HG03442 (cell line): ENCODE data around the gene SDHAF2.
"Not testable (repeated sequence)": the region's sequence is repeated elsewhere in the genome, so short reads cannot be mapped to it uniquely, and the experiment has no call there.

Source experiments
- ATAC-seq: cut with Tn5 transposase; IDR thresholded peaks from one replicate; pipeline ENCODE4 v1.9.1; 2021; ENCODE audit warnings: mild to moderate bottlenecking, moderate library complexity; ENCODE audit not compliant: unreplicated experiment

The SDHAF2 gene

DNA sequence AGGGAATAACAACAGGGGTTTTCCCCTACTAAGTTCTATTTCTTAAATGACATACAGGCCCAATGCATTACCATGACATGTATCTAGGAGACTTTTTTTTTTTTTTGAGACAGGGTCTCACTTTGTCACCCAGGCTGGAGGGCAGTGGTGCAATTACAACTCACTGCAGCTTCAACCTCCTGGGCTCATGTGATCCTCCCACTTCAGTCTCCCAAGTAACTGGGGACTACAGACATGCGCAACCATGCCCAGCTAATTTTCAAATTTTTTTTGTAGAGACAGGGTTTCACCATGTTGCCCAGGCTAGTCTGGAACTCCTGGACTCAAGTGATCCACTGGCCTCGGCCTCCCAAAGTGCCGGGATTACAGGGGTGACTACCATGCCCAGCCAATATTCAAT, 7.7 kb upstream of the SDHAF2 start:
- no peak for ATAC-seq

DNA sequence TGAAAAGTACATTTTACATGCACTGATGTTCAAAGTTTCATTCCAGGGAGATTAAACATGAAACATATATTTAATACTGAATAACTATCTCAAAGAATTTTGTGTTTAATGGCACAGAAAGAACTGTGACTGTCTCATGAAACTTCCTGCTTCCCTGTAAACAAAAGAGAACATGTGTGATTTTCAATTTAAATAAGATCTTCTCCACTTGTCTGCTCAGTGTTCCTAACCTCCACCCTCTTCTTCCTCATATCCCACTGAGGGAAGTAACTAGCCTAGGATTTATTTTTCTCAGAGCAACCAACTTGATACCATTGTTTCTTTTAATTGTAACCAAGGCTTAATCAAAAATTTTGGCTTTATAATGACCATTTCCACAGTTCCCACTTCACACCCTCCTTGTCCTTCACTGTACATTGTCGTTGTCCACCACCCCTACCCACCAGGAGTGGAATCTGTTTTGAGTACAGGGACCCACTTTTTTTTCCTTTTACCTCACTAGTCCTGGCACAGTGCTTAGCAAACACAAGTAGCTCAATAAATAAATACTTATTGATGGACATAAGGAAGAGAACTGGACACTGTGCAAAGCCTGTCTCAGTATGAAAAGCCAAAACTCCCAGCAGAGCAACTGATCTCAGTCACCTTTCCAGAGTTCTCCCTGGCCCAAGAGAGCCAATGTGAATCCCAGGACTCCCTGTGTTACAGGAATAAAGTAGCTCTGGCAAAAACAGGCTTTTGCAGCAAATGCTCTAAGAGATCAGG, 4.4 kb upstream of the SDHAF2 start:
- ATAC-seq, result no peak

DNA sequence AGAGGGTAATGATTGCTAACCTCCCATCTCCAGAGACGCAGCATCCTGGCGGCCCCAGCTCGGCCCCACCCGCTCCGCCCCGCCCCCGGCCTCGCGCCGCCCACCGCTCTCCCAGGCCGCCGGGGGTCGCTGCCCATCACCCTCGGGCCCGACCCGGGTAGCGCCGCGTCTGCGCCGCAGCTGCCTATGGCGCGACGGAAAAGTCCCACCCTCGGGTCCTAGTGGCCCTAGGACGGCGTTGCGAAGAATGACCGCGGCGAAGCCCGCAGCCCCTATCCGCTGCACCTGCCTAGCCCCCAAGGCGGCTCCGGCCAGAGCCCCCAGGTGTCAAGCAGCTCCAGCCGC, 606 bp upstream of the SDHAF2 start:
- ATAC-seq, result peak; percentile 47

DNA sequence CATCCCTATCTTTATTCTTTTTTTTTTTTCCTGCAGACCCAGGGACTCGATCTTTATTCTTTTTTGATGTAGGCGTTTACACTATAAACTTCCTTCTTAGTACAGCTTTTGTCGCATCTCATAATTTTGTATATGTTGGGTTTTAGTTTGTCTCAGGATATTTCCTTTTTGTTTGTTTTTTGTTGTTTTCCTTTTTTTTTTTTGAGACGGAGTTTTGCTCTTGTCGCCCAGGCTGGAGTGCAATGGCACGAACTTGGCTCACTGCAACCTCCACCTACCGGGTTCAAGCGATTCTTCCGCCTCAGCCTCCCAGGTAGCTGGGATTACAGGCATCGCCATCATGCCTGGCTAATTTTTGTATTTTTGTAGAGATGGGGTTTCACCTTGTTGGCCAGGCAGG, 915 bp downstream of the SDHAF2 start:
- ATAC-seq, result not testable (repeated sequence)

DNA sequence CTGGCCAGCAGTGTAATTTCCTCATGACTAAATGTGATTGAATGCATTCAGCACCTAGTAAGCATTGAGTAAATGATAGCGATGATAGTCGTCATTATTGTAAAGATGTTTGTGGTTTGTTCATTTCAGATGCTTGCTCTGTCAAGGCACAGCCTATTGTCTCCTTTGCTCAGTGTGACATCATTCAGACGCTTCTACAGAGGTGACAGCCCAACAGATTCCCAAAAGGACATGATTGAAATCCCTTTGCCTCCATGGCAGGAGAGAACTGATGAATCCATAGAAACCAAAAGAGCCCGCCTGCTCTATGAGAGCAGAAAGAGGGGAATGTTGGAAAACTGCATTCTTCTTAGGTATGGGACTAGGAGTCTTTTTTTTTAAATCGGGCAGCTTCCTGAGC, 7.6 kb downstream of the SDHAF2 start:
- no peak for ATAC-seq

DNA sequence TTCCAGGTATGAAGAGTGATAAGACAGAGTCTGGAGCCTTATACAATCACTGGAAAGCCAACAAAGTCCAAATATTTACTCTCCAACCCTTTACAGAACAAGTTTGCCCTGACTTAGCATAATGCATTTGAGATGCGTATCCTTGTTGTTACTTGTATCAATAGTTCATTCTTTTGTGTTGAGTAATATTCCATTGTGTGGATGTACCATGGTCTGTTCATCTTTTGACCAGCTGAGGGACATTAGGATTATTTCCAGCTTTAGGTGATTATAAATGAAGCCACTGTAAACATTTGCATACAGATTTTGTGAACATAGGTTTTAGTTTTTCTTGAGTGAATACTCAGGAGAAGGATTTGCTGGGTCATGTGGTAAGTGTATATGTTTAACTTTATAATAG, 9.7 kb downstream of the SDHAF2 start:
- ATAC-seq, result no peak

DNA sequence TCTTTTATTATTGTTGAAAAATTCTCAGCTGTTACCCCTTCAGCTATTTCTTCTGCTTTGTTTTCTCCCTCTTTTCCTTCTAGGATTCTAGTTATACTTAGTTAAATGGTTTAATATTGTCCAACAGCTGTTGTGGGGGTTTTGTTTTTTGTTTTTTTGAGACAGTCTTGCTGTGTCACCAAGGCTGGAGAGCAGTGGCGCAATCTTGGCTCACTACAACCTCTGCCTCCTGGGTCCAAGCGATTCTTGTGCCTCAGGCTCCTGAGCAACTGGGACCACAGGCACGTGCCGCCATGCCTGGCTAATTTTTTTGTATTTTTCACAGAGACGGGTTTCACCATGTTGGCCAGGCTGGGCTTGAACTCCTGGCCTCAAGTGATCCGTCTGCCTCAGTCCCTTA, 12.7 kb downstream of the SDHAF2 start:
- no peak for ATAC-seq

DNA sequence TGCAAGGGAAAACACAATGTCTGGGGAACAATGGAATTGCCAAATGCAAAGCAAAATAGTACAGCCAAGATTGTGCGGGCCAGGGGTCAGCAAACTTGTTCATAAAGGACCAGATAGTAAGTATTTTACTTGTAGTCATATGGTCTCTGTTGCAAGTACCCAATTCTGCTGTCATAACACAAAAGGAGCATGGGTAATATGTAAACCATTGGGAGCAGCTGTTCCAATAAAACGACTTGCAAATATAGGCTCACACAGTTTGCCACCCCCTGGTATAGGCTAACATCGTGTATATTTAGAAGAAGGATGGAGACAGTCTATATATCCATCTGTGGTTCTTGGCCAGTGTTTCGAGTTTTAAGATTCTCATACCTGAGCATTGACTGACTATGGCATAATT, 15.6 kb downstream of the SDHAF2 start:
- ATAC-seq, result no peak

DNA sequence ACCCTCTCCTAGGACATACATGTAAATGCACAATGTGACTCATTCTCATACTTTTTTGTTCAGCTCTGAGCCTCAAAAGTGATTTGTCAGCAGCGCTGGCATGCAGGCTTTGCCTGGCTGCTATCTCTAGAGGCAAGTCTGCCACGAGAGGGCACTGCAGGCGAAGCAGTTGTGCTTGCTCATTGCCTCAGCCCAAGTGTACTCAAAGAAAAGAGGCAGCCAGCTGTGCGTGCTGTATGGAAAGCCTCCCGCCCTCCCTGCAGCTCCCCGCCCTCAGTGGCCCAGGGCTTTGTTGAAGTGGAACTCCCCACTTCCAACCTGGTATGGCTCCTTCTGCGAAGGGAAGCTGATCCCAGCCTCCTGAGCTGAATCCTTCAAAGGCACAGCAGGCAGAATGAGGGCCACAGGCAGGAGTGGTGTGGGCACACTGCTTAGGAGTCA, 16.3 kb downstream of the SDHAF2 start:
- ATAC-seq, result peak; percentile 78

DNA sequence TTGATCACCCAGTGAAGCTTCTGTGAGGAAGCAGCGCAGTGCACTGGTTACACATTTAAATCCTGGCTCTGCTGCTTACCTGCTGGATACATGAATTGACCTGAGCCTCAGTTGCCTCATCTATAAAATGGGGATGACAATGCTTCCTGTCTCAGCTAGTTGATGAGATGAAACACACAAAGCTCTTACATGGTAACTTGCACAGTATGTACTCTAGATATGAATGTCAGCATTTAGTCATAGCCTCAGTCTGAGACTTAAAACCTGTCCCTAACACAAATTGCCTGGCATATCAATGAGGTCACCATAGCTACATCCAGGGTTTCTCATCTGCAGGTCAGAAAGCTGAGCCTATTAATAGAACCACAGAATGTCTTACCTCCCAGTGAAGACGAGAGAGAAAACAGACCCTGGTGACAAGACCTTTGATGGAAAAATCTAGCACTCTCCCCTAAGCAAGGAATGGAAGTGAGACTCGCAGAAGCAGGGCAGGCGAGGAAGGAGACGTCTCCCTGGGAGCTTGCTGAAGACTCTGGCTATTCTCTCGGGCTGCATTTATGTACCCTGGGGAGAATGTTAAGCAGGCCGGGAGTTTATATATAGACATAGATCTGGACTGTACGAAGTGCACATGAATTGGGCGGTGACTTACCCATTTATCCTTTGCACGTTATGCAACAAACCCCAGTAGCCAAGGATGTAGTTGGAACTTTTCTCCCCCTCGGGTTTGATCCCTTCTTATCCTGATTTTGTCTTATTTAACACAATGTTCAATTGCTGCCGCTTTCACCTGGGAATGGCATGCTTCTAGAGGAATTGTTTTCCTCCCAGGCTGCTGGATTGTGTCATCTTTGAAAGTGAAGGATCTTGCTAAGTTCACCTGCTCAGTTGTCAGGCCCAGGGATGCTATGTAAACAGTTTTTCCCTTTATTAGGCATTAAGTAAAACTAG, 18.0 kb downstream of the SDHAF2 start:
- no peak for ATAC-seq

DNA sequence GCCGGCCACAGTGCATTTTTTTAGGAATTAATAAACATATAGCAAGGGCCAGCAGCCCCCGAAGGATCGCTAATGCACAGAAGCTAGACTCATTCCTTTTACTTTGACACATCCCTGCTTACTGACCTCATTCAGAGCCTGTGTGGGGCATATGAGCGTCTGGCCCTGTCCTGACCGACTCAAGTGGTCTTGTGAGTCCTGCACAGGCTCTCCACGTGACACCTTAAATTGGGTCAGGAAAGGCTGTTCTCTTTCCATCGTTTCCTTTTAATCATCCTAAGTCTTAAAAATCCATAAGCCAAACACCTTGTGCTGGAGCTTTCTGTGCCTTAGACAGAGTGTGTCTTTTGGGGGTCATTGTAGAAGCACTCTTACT, 18.6 kb downstream of the SDHAF2 start:
- ATAC-seq, result no peak

DNA sequence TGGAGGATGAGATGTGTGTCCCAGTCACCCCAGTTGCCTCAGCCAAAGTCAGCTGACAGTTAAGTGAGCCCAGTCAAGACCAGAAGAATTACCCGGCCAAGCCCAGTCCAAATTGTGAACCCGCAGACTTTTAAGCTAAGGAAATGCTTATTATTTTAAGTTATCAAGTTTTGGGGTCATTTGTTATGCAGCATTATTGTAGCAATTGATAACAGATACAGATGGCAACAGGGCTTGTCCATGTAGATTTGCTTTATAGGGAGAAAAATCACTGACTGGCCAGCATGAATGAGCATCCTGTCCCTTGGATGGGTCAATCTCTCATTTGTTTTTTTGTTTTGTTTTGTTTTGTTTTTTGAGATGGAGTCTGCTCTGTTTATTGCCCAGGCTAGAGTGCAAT, 22.9 kb downstream of the SDHAF2 start:
- no peak for ATAC-seq

DNA sequence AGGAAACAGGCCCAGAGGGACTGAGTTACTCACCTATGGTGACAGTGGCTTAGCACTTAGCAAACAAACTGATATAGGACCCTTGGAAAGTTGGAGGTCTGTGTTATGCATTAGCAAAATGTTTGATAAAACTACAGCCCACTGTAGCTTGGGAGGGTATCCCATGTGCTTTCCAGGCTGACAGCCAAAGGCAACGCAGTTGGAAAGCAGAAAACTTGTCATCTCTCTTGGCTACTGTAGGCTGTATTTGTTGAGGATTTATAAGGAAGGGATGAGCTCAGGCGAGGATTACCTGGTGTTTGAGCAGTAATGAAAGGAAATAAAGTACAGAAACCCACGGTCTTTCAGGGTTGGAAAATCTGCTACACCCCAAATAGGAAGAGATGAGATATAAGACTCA, 23.8 kb downstream of the SDHAF2 start:
- ATAC-seq, result no peak

DNA sequence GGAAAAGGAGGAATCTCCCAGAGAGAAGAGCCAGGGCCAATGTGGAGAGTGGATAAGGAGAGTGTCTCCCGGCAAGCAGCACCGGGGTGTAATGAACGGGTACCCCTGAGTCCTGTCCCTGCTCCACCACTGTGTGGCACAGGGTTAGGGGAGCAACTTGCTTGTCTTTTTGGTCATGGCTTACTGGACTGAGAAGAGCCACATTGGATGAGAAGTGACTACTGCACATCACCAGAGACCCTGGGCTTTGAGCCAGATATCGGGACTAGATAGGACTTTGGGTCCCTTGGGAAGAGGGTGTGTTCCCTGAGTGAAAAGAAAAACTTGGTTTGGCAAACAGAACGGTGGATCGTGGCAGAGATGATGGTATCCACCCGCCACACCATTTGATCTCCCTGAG, 24.6 kb downstream of the SDHAF2 start:
- ATAC-seq, result no peak

DNA sequence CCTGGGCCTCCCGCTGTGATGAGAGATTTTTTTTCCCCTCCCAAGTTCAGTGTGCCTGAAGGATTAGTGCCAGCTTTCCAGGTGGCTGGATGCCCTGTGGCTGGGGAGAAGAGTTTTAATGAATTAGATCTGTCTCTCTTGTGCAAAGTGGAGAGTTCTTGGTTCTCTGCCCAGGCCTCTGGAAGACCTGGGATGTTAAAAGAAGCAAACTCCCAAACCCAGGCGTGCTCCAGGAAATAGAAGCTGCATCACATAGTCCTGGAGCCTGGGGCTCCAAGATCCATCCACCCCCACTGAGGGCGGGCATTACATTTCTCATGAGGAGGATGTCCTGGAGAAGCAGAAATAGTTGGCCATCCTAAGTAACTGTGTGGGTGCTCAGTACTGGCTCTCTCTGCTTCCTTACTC, 30.6 kb downstream of the SDHAF2 start:
- no peak for ATAC-seq

DNA sequence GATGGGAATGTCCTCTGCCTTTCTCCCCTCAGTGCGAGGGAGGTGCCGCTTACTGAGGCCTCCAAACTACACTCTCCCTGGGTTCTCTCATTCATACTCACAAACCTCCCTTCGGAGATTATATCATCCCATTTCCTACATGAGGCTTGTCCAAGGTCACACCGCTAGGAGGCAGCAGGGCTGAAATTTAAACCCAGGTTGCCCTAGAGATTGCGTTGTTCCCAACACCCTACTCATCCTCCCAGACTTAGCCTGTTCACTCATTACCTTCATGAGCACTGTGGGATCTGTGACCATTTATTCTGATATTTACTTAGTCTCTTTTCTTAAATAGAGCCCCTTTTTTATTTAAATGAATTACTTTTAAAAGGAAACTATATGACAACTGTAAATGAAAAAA, 31.1 kb downstream of the SDHAF2 start:
- no peak for ATAC-seq

DNA sequence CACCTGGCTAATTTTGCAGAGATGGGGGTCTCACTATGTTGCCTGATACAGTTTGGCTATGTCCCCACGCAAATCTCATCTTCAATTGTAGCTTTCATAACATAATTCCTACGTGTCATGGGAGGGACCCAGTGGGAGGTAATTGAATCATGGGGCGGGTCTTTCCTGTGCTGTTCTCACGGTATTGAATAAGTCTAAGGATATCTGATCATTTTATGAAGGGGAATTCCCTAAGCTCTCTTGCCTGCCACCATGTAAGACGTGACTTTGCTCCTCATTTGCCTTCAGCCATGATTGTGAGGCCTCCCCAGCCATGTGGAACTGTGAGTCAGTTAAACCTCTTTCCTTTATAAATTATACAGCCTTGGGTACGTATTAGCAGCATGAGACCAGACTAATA, 37.7 kb downstream of the SDHAF2 start:
- not testable (repeated sequence) for ATAC-seq

DNA sequence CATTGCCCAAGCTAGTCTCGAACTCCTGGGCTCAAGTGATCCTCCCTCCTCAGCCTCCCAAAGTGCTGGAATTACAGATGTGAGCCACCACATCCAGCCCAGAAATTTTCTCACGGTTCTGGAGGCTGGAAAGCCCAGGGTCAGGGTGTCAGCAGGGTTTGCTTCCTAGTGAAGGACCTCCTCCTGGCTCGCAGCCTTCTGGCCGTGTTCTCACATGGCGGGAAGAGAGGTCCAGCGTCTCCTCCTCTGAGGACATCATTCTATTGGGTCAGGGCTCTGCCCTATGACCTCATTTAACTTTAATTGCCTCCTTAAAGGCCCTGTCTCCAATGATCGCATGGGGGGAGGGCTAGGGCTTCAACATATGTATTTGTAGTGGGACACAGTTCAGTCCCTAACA, 38.1 kb downstream of the SDHAF2 start:
- ATAC-seq, result no peak

DNA sequence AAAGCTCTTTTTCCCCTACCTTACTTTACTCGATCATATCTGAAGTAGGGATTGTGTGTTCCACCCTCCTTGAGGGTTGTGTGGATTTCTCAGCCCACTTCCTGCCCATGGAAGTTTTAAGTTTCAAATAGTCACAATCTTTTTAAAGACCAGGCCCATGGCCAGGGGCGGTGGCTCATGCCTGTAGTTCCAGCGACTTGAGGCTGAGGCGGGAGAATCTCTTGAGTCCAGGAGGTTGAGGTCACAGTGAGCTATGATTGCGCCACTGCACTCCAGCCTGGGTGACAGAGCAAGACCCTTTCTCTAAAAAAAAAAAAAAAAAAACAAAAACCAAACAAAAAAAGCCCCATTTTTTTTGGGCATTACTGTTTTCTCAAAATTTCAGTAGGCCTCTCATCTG, 42.4 kb downstream of the SDHAF2 start:
- no peak for ATAC-seq

DNA sequence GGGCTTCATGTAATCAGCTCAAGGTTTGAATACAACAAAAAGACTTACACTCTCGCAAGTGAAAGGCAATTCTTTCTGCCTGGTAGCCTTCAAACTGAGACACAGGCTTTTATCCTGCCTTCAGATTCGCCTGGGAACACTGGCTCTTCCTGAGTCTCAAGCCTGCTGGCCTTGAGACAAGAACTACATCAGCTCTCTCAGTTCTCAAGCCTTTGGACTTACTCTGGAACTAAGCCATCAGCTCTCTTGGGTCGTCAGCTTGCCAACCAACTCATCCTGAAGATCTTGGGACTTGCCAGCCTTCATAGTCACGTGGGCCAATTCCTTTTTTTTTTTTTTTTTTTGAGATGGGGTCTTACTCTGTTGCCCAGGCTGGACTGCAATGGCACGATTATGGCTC, 42.9 kb downstream of the SDHAF2 start:
- no peak for ATAC-seq

DNA sequence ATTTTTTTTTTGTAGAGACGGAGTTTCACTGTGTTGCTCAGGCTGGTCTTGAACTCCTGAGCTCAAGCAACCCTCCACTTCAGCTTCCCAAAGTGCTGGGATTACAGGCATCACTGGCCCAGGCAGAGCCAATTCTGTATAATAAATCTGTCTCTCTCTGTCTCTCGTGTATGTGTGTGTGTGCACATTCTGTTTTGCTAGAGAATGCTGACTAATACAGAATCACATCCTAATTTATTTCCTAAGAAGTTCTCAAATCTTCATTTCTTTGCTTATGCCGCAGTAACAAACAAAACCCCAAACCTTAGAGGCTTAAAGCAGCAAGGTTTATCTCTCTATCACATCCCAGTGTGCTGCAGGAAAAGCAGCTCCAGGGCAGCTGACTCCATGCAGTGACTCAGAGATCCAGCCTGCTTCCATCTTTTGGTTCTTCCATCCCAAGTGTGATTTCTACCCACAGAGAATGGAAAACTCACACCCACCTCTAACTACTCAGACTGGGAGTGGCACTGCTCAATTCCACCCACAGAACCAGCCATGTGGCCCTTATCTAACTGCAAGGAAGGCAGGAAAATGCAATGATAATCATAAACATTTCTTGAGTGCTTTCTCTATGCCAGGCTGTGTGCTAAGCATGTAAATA, 43.6 kb downstream of the SDHAF2 start:
- ATAC-seq, result no peak
